SK-N-SH treated with all-trans-retinoic acid at 6 μM for 48 hours (cell line): ENCODE results near the gene ADPRS.
A peak's percentile ranks its signal among the peaks of the same experiment; 100 is the strongest.

Experiments
- ATAC-seq: fragments of 200-7000 bp; cut with Tn5 transposase; 3 replicates; pipeline ENCODE4 v1.9.1; 2020; ENCODE audit warnings: mild to moderate bottlenecking, moderate library complexity
- ARNTL ChIP-seq: fragments of 450-650 bp; formaldehyde crosslinking; IDR thresholded peaks from 2 replicates; pipeline ENCODE4 v1.5.0; 2020; ENCODE audit warnings: low read depth, mild to moderate bottlenecking, moderate library complexity, borderline replicate concordance
- CREB5 ChIP-seq: fragments of 250-450 bp; sonication (Bioruptor Pico); IDR thresholded peaks from 2 replicates; pipeline ENCODE4 v1.5.1; 2020; ENCODE audit warnings: low read depth, mild to moderate bottlenecking, moderate library complexity
- CSRNP3 ChIP-seq: fragments of 250-450 bp; sonication (Bioruptor Pico); IDR thresholded peaks from 2 replicates; pipeline ENCODE4 v1.5.1; 2021; ENCODE audit warnings: mild to moderate bottlenecking, moderate library complexity
- ESRRG ChIP-seq: fragments of 250-450 bp; sonication (Bioruptor Pico); IDR thresholded peaks from 2 replicates; pipeline ENCODE4 v1.6.1; 2021; ENCODE audit warnings: mild to moderate bottlenecking
- GLIS3 ChIP-seq: fragments of 250-450 bp; sonication (Bioruptor Pico); IDR thresholded peaks from 2 replicates; pipeline ENCODE4 v1.5.0; 2020; ENCODE audit warnings: mild to moderate bottlenecking, moderate library complexity
- OSR1 ChIP-seq: fragments of 250-450 bp; sonication (Bioruptor Pico); IDR thresholded peaks from 2 replicates; pipeline ENCODE4 v1.8.0; 2022; ENCODE audit warnings: moderate library complexity, mild to moderate bottlenecking, inconsistent platforms
- POU6F1 ChIP-seq: fragments of 250-450 bp; sonication (Bioruptor Pico); IDR thresholded peaks from 2 replicates; pipeline ENCODE4 v1.8.0; 2021; ENCODE audit warnings: low read depth, mild to moderate bottlenecking, moderate library complexity, borderline replicate concordance
- PPARA ChIP-seq: fragments of 250-450 bp; sonication (Bioruptor Pico); IDR thresholded peaks from 2 replicates; pipeline ENCODE4 v1.5.0; 2020; ENCODE audit warnings: mild to moderate bottlenecking, borderline replicate concordance
- RARB ChIP-seq: fragments of 250-450 bp; sonication (Bioruptor Pico); IDR thresholded peaks from 2 replicates; pipeline ENCODE4 v1.8.0; 2021; ENCODE audit warnings: mild to moderate bottlenecking, moderate library complexity
- TCF4 ChIP-seq: fragments of 250-450 bp; sonication (Bioruptor Pico); IDR thresholded peaks from 2 replicates; pipeline ENCODE4 v1.8.0; 2021; ENCODE audit warnings: mild to moderate bottlenecking, moderate library complexity, borderline replicate concordance
- TSHZ2 ChIP-seq: fragments of 250-450 bp; sonication (Bioruptor Pico); IDR thresholded peaks from 2 replicates; pipeline ENCODE4 v1.5.0; 2020; ENCODE audit warnings: mild to moderate bottlenecking, moderate library complexity
- ZC3H10 ChIP-seq: fragments of 250-450 bp; sonication (Bioruptor Pico); IDR thresholded peaks from 2 replicates; pipeline ENCODE4 v1.5.1; 2021; ENCODE audit warnings: mild to moderate bottlenecking, moderate library complexity
- ZFP3 ChIP-seq: fragments of 250-450 bp; sonication (Bioruptor Pico); IDR thresholded peaks from 2 replicates; pipeline ENCODE4 v1.5.0; 2020; ENCODE audit warnings: mild to moderate bottlenecking, moderate library complexity
- ZNF565 ChIP-seq: fragments of 450-650 bp; formaldehyde crosslinking; conservative IDR thresholded peaks from 2 replicates; pipeline ENCODE4 v1.5.0; 2020; ENCODE audit warnings: low read depth, mild to moderate bottlenecking, moderate library complexity
- ZNF70 ChIP-seq: fragments of 450-650 bp; formaldehyde crosslinking; IDR thresholded peaks from 2 replicates; pipeline ENCODE4 v1.5.0; 2020; ENCODE audit warnings: mild to moderate bottlenecking, moderate library complexity
- ZNF8 ChIP-seq: fragments of 450-650 bp; formaldehyde crosslinking; IDR thresholded peaks from 2 replicates; pipeline ENCODE4 v1.5.0; 2020; ENCODE audit warnings: mild to moderate bottlenecking, moderate library complexity

Gene ADPRS

GRCh38 chr1:36088577-36089392 lies at the start of gene ADPRS:
ADPRS (plus strand) TSS chr1:36088892; CDS start chr1:36088905, 13 bp downstream.
- TF ChIP-seq TSHZ2 (CRISPR knock-in tag): peak; percentile 46; the same call in 1 of the 2 replicates
- no peak for TF ChIP-seq CREB5 (CRISPR knock-in tag)
- peak; percentile 87 for ATAC-seq

- TF ChIP-seq ARNTL (CRISPR knock-in tag) (no peak), PPARA (CRISPR knock-in tag) (no peak), CSRNP3 (CRISPR knock-in tag) (no peak), ZNF8 (CRISPR knock-in tag) (no peak)
- no peak for ATAC-seq
Observed at GRCh38 chr1:36040238-36040637, 48.5 kb upstream of the ADPRS start.

- no peak for ATAC-seq
- TF ChIP-seq ESRRG (no peak), TCF4 (CRISPR knock-in tag) (no peak), POU6F1 (no peak), ZNF70 (no peak), ZC3H10 (no peak), OSR1 (CRISPR knock-in tag) (no peak), ZFP3 (CRISPR knock-in tag) (no peak), ARNTL (CRISPR knock-in tag) (no peak), GLIS3 (no peak), ZNF8 (CRISPR knock-in tag) (no peak), TSHZ2 (CRISPR knock-in tag) (no peak), ZNF565 (CRISPR knock-in tag) (no peak)
Observed at GRCh38 chr1:36051821-36052220, 36.9 kb upstream of the ADPRS start.

- no peak for ATAC-seq
- TF ChIP-seq RARB (CRISPR knock-in tag) (no peak), OSR1 (CRISPR knock-in tag) (no peak)
Observed at GRCh38 chr1:36053978-36054377, 34.7 kb upstream of the ADPRS start.
